ENCODE data around the gene NRXN3.

DNA sequence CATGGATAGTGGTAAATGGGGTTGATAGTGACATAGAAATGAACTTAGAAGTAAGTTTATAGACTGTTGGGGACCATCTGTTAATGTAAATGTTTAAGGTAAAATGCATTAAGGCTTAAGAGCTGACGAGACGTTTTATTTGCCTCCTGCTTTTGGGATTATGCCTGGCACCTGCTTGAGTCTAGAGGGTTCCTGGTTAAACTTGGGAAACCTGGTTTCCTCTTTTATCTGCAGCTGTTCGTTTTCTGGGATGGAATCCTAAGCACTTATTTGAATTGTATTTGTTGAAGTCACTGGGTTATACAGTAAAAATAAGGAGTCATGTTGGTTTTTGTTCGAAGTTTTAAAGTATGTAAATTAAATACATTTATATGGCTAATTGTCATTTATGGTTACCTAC lies 914.7 kb downstream of the NRXN3 start:
- TF ChIP-seq YY1 (IDR thresholded peaks at IDR 0.05; ENCODE audit: extremely low read depth, insufficient replicate concordance, low read depth, low read length) (no peak), CTCF (IDR thresholded peaks at IDR 0.05 in 2 of 3, conservative IDR thresholded peaks at IDR 0.05 in 1 of 3; ENCODE audit: borderline replicate concordance in 1 of 3, insufficient read depth in 1 of 3, low read depth in 2 of 3, low read length in 2 of 3) (no peak), EZH2phosphoT487 (IDR thresholded peaks at IDR 0.05; ENCODE audit: borderline replicate concordance) (no peak), SRF (IDR thresholded peaks at IDR 0.05; ENCODE audit: low read depth) (no peak), POLR2A (IDR thresholded peaks at IDR 0.05; ENCODE audit: borderline replicate concordance, extremely low read depth, insufficient read depth, insufficient read length) (no peak), EZH2 (IDR thresholded peaks at IDR 0.05) (no peak), CEBPB (IDR thresholded peaks at IDR 0.05; ENCODE audit: low read depth) (no peak), ZBTB33 (IDR thresholded peaks at IDR 0.05; ENCODE audit: extremely low read depth, insufficient replicate concordance, low read length) (no peak), RAD21 (IDR thresholded peaks at IDR 0.05; ENCODE audit: low read depth) (no peak), JUND (IDR thresholded peaks at IDR 0.05) (no peak)

Measured in HCT116 (cell line).